ENCODE measurements around the gene MX2. TPM values are rescaled to one million over a fixed set of nuclear protein-coding genes. Genes with fewer than 3 reads are reported as not detected.

MX2 gene
- total RNA-seq, 2 experiments from 2014 or later = 3.5 to 10.4 TPM

GRCh38 chr21:41426676-41427404, 65.0 kb downstream of the MX2 start:
- Histone ChIP-seq H3K36me3 (ENCODE audit: insufficient read depth, low read length) (no peaks in the 10 kb centered on the region), H3K4me2 (ENCODE audit: low read length) (peak overlapping the region; percentile 81), H3K4me1 (ENCODE audit: insufficient read depth, low read length, poor library complexity, severe bottlenecking) (peaks cover 72% of the 10 kb centered on the region), H2AFZ (ENCODE audit: low read length) (no peak overlapping the region; the same call in 1 of the 2 replicates), H3K27ac (ENCODE audit: low read depth, low read length, poor library complexity, severe bottlenecking) (no peak overlapping the region), H4K20me1 (ENCODE audit: insufficient read depth, low read length) (no peaks in the 10 kb centered on the region), H3K9me2 (ENCODE audit: insufficient read depth, low read length) (no peaks in the 10 kb centered on the region), H3K79me2 (ENCODE audit: insufficient read depth, low read depth, low read length) (no peaks in the 10 kb centered on the region), H3K4me3 (ENCODE audit: low read depth, low read length, poor library complexity, severe bottlenecking) (peak overlapping the region; percentile 67), H3K9me3 (ENCODE audit: low read length) (no peaks in the 10 kb centered on the region)
- BruUV-seq (replicated peaks) = no TSS peak
- DNase-seq (ENCODE audit: low spot score) = no peak
- CTCF ChIA-PET (ENCODE audit: unreplicated experiment) = no interaction called here
- intact Hi-C loops (cut with micrococcal nuclease; ENCODE audit: unreplicated experiment) = loop anchor here (5.0 to 10.0 kb wide), 2 partner anchors 105 to 638 kb away; no protein-coding TSS in a partner anchor
- TF ChIP-seq EZH2phosphoT487 (IDR thresholded peaks at IDR 0.05; ENCODE audit: borderline replicate concordance, low read depth, low read length) = no peak
- TF ChIP-seq CTCF (conservative IDR thresholded peaks at IDR 0.05; ENCODE audit: low read length) = no peak
- POLR2A ChIA-PET = interaction anchor here (1.1 kb wide), 1 partner anchor 108 kb away, joined by 3 read pairs; no protein-coding TSS in a partner anchor

GRCh38 chr21:41427556-41427955, 65.7 kb downstream of the MX2 start:
- DNase-seq (ENCODE audit: low spot score) = no peak
- H3K9me3 ChIP-seq (ENCODE audit: low read length) = no peaks in the 10 kb centered on the region
- ChIA-PET CTCF (ENCODE audit: unreplicated experiment) (no interaction called here), POLR2A (interaction anchor here (1.1 kb wide), 1 partner anchor 109 kb away, joined by 3 read pairs; no protein-coding TSS in a partner anchor)
- no peak overlapping the region for H3K4me3 ChIP-seq (ENCODE audit: low read depth, low read length, poor library complexity, severe bottlenecking)
- TF ChIP-seq CTCF (conservative IDR thresholded peaks at IDR 0.05; ENCODE audit: low read length) = no peak
- no peaks in the 10 kb centered on the region for H3K9me2 ChIP-seq (ENCODE audit: insufficient read depth, low read length)
- peak overlapping the region; percentile 81 for H3K4me2 ChIP-seq (ENCODE audit: low read length)
- intact Hi-C loops (cut with micrococcal nuclease; ENCODE audit: unreplicated experiment) = loop anchor here (5.0 to 10.0 kb wide), 2 partner anchors 105 to 637 kb away; no protein-coding TSS in a partner anchor
- no peaks in the 10 kb centered on the region for H4K20me1 ChIP-seq (ENCODE audit: insufficient read depth, low read length)
- H3K4me1 ChIP-seq (ENCODE audit: insufficient read depth, low read length, poor library complexity, severe bottlenecking) = peaks cover 74% of the 10 kb centered on the region
- no peaks in the 10 kb centered on the region for H3K36me3 ChIP-seq (ENCODE audit: insufficient read depth, low read length)
- no peak overlapping the region for H2AFZ ChIP-seq (ENCODE audit: low read length)
- no peak overlapping the region for H3K27ac ChIP-seq (ENCODE audit: low read depth, low read length, poor library complexity, severe bottlenecking)
- BruUV-seq (replicated peaks) = no TSS peak
- H3K79me2 ChIP-seq (ENCODE audit: insufficient read depth, low read depth, low read length) = no peaks in the 10 kb centered on the region

GRCh38 chr21:41428311-41428710, 66.5 kb downstream of the MX2 start:
- H2AFZ ChIP-seq (ENCODE audit: low read length) = no peak overlapping the region
- peak overlapping the region; percentile 2; the same call in 1 of the 2 replicates for H3K4me2 ChIP-seq (ENCODE audit: low read length)
- no peak overlapping the region for H3K4me3 ChIP-seq (ENCODE audit: low read depth, low read length, poor library complexity, severe bottlenecking)
- POLR2A ChIA-PET = interaction anchor here (1.1 kb wide), 1 partner anchor 144 kb away, joined by 3 read pairs; no protein-coding TSS in a partner anchor
- intact Hi-C loops (cut with micrococcal nuclease; ENCODE audit: unreplicated experiment) = loop anchor here (5.0 to 10.0 kb wide), 2 partner anchors 106 to 636 kb away; no protein-coding TSS in a partner anchor
- peaks cover 73% of the 10 kb centered on the region for H3K4me1 ChIP-seq (ENCODE audit: insufficient read depth, low read length, poor library complexity, severe bottlenecking)
- H3K9me3 ChIP-seq (ENCODE audit: low read length) = peaks cover 1% of the 10 kb centered on the region; the same call in 1 of the 2 replicates
- no peak for DNase-seq (ENCODE audit: low spot score)
- BruUV-seq (replicated peaks) = no TSS peak
- no peak overlapping the region for H3K27ac ChIP-seq (ENCODE audit: low read depth, low read length, poor library complexity, severe bottlenecking)
- H3K36me3 ChIP-seq (ENCODE audit: insufficient read depth, low read length) = peaks cover 6% of the 10 kb centered on the region
- H3K9me2 ChIP-seq (ENCODE audit: insufficient read depth, low read length) = no peaks in the 10 kb centered on the region
- no peaks in the 10 kb centered on the region for H3K79me2 ChIP-seq (ENCODE audit: insufficient read depth, low read depth, low read length)
- CTCF ChIA-PET (ENCODE audit: unreplicated experiment) = no interaction called here
- H4K20me1 ChIP-seq (ENCODE audit: insufficient read depth, low read length) = no peaks in the 10 kb centered on the region
- no peak for TF ChIP-seq EZH2phosphoT487 (IDR thresholded peaks at IDR 0.05; ENCODE audit: borderline replicate concordance, low read depth, low read length)
- TF ChIP-seq CTCF (conservative IDR thresholded peaks at IDR 0.05; ENCODE audit: low read length) = no peak
